LHCN-M2 (cell line): ENCODE data around the gene CEP57. TPM values are rescaled to one million over a fixed set of nuclear protein-coding genes. Genes with fewer than 3 reads are reported as not detected.
A peak's percentile ranks its signal among the peaks of the same experiment; 100 is the strongest.
"Not testable (repeated sequence)": the region's sequence is repeated elsewhere in the genome, so short reads cannot be mapped to it uniquely, and the experiment has no call there.

Experiments used
- DNase-seq: peaks from one replicate; pipeline ENCODE4 v3.0.0-alpha.2; 2012; ENCODE audit warnings: low read depth
- total RNA-seq: library from RNA; depleted of rRNA; stranded (reverse); fragments of >200 nt; gene quantifications from 2 replicates; pipeline ENCODE4 v1.2.3, GENCODE V29; 2014; rRNA removed

The CEP57 gene
- total RNA-seq, 1 experiment from 2014 or later = 49.7 TPM

DNA sequence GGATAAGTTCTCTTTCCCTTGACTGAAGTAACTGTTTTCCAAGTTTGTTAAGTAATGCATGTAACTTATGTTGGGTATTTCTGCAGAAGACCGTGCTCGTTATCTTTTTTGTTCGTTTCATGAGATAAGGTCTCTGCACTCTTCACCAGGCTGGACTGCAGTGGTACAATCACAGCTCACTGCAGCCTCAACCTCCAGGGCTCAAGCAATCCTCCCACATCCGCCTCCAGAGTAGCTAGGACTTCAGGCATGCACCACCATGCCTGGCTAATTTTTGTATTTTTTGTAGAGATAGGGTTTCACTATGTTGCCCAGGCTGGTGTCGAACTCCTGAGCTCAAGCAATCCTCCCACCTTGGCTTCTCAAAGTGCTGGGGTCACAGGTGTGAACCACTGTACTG is 64.1 kb downstream of the CEP57 start:
- DNase-seq = not testable (repeated sequence)

DNA sequence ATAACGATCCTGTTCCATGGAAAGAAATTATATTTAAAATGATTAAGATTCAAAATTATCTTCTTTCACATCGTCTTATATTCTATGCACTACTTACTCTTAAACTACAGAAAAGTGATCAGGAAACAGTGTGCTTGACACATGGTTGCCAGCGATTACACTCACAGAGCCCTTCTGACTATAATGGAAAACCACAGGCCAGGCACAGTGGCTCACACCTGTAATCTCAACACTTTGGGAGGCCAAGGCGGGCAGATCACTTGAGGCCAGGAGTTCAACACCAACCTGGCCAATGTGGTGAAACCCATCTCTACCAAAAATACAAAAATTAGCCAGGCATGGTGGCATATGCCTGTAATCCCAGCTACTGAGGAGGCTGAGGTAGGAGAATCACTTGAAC is 69.7 kb downstream of the CEP57 start:
- not testable (repeated sequence) for DNase-seq

DNA sequence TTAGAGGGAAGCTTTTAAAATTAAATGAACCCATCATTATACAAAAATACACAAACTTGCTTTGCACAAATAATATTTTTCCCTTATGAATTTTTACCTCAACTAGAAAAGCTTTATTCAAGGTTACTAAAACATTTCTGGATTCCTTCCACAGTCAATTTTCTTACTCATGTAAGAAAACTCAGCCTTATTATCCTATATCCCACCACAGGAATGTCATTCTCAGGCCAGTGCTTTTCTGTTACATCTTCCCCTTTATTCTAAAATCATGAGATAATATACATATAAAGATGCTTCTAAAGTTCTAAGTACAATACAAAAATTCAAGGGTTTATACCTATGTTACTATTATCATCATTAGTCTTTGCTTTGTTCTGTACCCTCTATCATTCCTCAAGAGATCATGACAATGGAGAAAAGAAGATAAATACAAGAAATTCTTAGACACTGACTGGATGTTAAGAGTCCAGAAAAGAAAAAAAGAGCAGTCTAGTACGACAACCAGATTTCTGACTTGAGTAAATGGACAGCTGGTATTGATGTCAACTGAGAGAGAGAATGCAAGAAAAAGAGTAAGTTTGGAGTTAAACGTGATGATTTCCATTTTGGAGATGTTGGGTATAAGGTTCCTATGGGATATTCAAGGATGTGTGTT is 73.3 kb downstream of the CEP57 start:
- DNase-seq = peak; percentile 64

DNA sequence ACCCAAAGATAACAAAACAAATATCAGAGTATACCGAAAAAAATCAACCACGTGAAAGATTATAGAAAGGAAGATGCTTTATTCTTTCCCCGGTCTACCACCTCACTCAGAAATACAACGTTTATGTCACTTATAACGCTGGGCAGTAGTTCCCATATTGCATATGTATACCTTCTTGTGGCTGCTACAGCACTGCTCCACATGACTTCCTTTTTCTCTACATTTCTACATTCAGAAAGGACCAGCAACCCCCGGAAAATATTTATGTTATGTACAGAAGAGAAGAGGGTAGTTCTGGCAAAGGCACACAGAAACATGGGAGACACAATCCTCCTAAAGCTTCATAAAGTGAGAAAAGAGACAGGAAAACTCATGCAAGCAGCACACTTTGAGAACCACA is 76.8 kb downstream of the CEP57 start:
- DNase-seq = no peak

DNA sequence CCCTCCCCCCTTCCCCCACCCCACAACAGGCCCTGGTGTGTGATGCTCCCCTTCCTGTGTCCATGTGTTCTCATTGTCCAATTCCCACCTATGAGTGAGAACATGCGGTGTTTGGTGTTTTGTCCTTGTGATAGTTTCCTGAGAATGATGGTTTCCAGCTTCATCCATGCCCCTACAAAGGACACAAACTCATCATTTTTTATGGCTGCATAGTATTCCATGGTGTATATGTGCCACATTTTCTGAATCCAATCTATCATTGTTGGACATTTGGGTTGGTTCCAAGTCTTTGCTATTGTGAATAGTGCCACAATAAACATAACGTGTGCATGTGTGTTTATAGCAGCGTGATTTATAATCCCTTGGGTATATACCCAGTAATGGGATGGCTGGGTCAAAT is 80.6 kb downstream of the CEP57 start:
- not testable (repeated sequence) for DNase-seq

DNA sequence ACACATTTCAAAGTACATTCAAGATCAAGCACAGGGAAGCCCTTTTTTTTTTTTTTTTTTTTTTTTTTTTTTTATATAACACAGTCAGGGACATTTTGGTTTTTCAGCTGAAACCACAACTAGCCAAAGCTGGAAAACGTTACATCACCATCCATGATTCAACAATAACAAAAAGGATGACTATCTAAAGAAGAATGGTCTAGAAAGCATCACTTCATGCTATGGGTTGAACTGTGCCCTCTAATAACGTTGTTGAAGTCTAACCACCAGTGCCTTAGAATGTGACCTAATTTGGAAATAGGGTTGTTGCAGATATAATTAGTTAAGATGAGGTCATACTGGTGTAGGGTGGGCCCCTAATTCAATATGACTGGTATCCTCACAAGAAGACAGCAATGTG is 87.0 kb downstream of the CEP57 start:
- peak; percentile 96 for DNase-seq

Other genes starting within 250 kb of the CEP57 start
- 16.4 and 22.0 TPM in 2 replicates for gene FAM76B, start 716 bp upstream of the CEP57 start, total RNA-seq
- 19.5 and 22.7 TPM in 2 replicates for gene MTMR2, start 133.6 kb downstream of the CEP57 start, total RNA-seq